ENCODE measurements around the gene LGALS1. TPM values are rescaled to one million over a fixed set of nuclear protein-coding genes. Genes with fewer than 3 reads are reported as not detected.

Gene LGALS1
- total and polyA plus RNA-seq, 8 donors: 15.9 to 249 (median 87.5) TPM

DNA sequence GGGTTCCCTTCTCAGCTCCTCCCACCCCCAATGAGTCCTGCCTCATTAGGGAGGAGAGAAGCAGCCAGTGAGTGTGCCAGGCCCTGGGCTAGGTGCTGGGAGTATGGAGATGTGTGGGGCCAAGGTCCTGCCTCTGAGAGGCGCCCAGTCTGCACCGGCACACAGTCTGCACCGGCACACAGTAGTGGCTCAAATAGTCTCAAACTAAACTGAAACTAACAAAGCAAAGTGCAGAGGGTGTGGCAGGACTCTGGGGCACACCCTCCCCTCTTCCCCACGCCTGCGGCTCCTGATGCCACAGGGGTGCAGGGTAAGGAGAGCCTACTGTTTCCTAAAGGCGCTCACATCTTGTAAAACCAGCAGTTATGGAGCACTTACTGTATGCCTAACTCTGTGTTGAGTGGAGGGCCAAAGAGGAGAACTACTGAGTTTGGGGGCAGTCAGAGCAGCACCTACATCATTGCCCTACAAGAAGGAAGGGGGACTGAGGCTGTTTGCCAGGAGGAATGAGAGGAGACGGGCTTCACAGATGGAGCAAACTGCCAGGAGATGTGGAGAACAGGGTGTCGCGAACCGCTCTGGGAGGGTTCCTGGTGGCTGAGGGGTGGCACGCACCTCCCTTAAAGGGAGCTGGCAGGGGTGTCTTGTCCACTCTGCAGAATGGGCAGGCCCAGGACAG, 36.9 kb upstream of the LGALS1 start:
- H3K4me3 ChIP-seq: peak overlapping the region in 1 of 4 donors; percentile 88
- no peak for ATAC-seq

DNA sequence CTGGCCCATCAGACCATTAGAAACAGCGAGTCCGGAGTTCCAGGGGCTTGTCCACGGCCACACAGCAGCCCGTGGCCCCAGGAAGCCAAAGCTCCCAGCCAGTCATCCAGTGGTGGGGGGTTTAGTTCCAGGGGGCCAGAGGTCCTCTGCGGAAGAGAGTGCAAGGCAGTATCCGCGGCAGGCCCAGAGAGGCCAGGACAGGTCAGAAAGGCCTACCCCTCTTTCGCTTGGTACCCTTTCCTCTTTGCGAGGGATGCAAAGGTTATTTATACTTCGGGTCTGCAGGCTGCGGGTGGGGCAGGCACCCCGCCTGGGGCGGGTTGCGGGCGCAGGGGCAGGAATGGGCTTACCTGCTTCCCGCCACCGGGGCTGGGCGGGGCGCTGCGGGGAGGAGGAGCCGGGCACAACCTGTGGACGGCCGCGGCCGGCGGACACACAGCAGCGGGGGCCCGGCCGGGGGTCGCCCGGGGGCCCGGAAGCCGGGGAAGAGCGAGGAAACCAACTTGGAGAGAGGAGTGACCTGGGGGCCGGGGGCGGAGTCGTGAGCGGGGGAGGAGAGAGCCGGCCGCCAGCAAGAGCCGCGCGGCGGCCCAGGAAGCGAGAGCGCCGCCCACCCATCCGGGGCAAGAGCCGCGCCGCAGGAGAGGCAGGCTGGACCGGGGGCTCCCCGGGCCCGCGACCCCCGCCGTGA, 36.2 kb upstream of the LGALS1 start, which contains the start of gene SH3BP1:
SH3BP1 (plus strand) TSS at position 600 of the 691 bp plus-strand sequence. CDS start 119 bp downstream, outside the sequence.
- FAIRE-seq: no peak
- H3K4me3 ChIP-seq: peak within 1 kb of the TSS; percentile 45 to 88 (median 61)
- no peaks in the 10 kb centered on the region for H3K36me3 ChIP-seq
- 8 to 24% methylated on average over 21 to 57 of the region's 57 CpGs for WGBS, 2 donors
- peak; percentile 58 to 73 (median 64) for ATAC-seq
- intact Hi-C loops (cut with DNase I): no loop called here
- DNase-seq: peak in 4 of 6 donors; percentile 41 to 82 (median 54)
- peaks cover 0 to 12% (median 5%) of the 10 kb centered on the region in 3 donors for H3K4me1 ChIP-seq
- TF ChIP-seq, protein P1, sequence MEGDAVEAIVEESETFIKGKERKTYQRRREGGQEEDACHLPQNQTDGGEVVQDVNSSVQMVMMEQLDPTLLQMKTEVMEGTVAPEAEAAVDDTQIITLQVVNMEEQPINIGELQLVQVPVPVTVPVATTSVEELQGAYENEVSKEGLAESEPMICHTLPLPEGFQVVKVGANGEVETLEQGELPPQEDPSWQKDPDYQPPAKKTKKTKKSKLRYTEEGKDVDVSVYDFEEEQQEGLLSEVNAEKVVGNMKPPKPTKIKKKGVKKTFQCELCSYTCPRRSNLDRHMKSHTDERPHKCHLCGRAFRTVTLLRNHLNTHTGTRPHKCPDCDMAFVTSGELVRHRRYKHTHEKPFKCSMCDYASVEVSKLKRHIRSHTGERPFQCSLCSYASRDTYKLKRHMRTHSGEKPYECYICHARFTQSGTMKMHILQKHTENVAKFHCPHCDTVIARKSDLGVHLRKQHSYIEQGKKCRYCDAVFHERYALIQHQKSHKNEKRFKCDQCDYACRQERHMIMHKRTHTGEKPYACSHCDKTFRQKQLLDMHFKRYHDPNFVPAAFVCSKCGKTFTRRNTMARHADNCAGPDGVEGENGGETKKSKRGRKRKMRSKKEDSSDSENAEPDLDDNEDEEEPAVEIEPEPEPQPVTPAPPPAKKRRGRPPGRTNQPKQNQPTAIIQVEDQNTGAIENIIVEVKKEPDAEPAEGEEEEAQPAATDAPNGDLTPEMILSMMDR (IDR thresholded peaks at IDR 0.05): no peak
- peak within 1 kb of the TSS in 2 of 4 donors; percentile 8 to 22 for H3K27ac ChIP-seq
- H3K27me3 ChIP-seq: no peaks in the 10 kb centered on the region
- H3K9me3 ChIP-seq: no peaks in the 10 kb centered on the region

More for the DNA sequence above, 36.9 kb upstream of the LGALS1 start:
- TF ChIP-seq, protein P1 (IDR thresholded peaks at IDR 0.05): no peak
- no peak overlapping the region for H3K27ac ChIP-seq
- no peak for DNase-seq
- no peaks in the 10 kb centered on the region for H3K9me3 ChIP-seq
- intact Hi-C loops (cut with DNase I): no loop called here
- no peaks in the 10 kb centered on the region for H3K27me3 ChIP-seq
- WGBS, 2 donors: 73 to 77% methylated on average over 11 of the region's 11 CpGs
- FAIRE-seq: no peak
- peaks cover 0 to 12% (median 5%) of the 10 kb centered on the region in 3 donors for H3K4me1 ChIP-seq
- H3K36me3 ChIP-seq: no peaks in the 10 kb centered on the region

DNA sequence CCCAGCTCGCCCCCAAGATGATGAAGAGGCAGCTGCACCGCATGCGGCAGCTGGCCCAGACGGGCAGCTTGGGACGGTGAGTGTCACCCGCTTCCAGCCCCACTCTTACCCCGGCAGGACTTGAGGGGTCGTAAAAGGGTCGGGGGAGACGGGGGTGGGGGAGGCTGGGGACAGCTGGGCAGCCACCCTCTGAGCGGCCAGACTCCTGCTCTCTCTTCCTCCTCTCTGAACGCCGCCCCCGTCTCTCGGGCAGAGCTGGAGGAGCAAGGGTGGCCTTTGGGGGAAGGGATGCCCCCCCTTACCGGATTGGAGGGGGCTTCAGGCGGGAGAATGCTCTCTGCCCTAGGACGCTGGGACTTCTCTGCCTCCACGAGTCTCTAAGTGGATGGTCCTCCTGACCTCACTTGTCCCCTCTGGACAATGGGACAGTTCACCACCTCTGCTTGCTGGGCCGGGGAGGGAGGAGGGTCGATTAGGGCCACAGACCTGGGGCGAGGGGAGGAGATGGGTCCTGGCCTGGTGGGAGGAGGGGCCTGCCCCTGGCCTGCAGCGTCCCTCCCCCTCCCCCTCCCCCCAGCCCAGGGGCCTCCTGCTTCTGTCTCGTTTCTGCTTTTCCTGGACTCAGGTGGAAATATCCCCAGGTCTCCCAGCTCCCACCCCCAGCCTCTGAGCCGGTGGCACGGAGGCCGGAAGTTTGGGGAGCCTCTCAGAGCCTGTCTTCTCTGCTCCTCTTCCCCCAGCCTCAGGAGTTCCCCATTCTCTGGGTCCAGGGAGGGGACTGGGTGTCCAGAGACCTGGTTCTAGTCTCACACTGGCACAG, 35.5 kb upstream of the LGALS1 start:
- Histone ChIP-seq H3K9me3 (no peaks in the 10 kb centered on the region), H3K27me3 (no peaks in the 10 kb centered on the region), H3K4me3 (peak overlapping the region; percentile 45 to 88 (median 61)), H3K4me1 (peaks cover 0 to 12% (median 5%) of the 10 kb centered on the region in 3 donors), H3K36me3 (no peaks in the 10 kb centered on the region), H3K27ac (peak overlapping the region in 2 of 4 donors; percentile 8 to 22)
- DNase-seq: peak in 1 of 6 donors; percentile 56
- TF ChIP-seq, protein P1 (IDR thresholded peaks at IDR 0.05): no peak
- WGBS, 2 donors: 11 to 13% methylated on average over 16 to 26 of the region's 27 CpGs
- no peak for FAIRE-seq
- ATAC-seq: peak in 3 of 4 donors; percentile 5 to 12 (median 12)
- intact Hi-C loops (cut with DNase I): loop anchor here in 2 of 3 donors (5.0 to 10.0 kb wide), 2 partner anchors 42 to 155 kb away; no protein-coding TSS in a partner anchor

DNA sequence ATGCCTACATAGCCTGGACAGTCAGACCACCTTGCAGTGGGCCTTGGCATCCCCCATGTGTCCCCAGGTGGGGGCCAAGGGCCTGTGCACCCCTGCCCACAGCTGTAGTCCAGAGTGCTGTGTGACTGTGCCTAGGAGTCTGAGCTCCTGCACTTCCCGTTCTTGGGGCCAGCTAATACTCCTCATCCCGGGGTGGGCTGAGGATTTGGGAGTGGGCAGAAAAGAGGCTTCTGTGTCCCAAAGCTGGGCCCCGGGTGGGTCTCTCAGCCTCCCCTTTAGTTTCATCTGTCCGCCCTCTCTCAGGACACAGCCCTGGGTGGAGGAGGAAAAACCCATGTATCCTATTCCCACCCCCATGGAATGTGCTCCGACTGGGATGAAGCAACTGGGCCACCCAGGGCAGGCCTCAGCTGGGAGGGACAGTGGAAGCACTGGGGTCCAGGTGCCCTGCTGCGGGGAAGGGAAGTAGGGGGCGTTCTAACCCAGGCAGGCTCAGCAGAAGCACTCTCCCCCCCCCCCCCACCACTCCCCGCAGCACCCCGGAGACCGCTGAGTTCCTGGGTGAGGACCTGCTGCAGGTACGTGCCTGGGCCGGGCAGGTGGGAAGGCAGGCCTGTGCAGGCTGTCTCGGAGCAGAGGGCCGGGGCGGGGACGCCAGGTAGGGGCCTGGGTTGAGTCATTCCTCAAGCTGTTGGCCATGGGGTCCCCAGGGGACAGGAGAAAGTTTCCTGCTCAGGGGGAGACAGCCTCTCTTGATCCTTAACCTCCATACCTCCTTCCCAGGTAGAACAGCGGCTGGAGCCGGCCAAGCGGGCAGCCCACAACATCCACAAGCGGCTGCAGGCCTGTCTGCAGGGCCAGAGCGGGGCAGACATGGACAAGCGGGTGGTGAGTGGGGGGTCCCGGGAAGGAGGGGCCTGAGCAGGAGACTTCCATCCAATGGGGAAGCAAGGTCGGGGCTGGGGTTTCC, 34.6 kb upstream of the LGALS1 start:
- Histone ChIP-seq H3K27me3 (no peaks in the 10 kb centered on the region), H3K27ac (no peak overlapping the region), H3K9me3 (no peaks in the 10 kb centered on the region), H3K4me3 (peak overlapping the region in 2 of 4 donors; percentile 65 to 88), H3K36me3 (no peaks in the 10 kb centered on the region), H3K4me1 (peaks cover 0 to 12% (median 5%) of the 10 kb centered on the region in 3 donors)
- WGBS, 2 donors: 78 to 80% methylated on average over 23 to 24 of the region's 24 CpGs
- intact Hi-C loops (cut with DNase I): loop anchor here in 2 of 3 donors (5.0 to 10.0 kb wide), 2 partner anchors 41 to 154 kb away; no protein-coding TSS in a partner anchor
- DNase-seq (peak in 1 of 6 donors; percentile 70), ATAC-seq (no peak), FAIRE-seq (no peak)
- TF ChIP-seq, protein P1 (IDR thresholded peaks at IDR 0.05): no peak

Data from pancreas (tissue), 10 donors.